SK-N-SH (cell line): ENCODE results near the gene PSMA5. TPM values are rescaled to one million over a fixed set of nuclear protein-coding genes. Genes with fewer than 3 reads are reported as not detected.
"Not testable (repeated sequence)": the region's sequence is repeated elsewhere in the genome, so short reads cannot be mapped to it uniquely, and the experiment has no call there.

Experiments
- CTCF ChIA-PET: fragments of 300-600, 350-600 bp; formaldehyde crosslinking; extraction: SDS; loops from one replicate; lab custom pipeline; 2021; lab: Yijun Ruan, JAX
- POLR2A ChIA-PET: fragments of 350-600 bp; sonication (Branson Sonifier 250); formaldehyde crosslinking; extraction: SDS; loops from one replicate; lab custom pipeline; 2020; ENCODE audit warnings: antibody characterized with exemption, inconsistent platforms; lab: Yijun Ruan, JAX
- DNase-seq: peaks from one replicate; pipeline ENCODE4 v3.0.0; 2012
- H2AFZ ChIP-seq: fragments of 200-600 bp; sonication (generic); 2 replicates; pipeline ENCODE4 v1.8.1; 2016; ENCODE audit warnings: antibody characterized with exemption, mild to moderate bottlenecking, low read depth
- H3F3A ChIP-seq: fragments of 200-600 bp; sonication (generic); replicated peaks from 2 replicates; pipeline ENCODE3; 2016; ENCODE audit warnings: antibody characterized with exemption, mild to moderate bottlenecking; ENCODE audit not compliant: insufficient read depth
- H3K27ac ChIP-seq, 2 experiments: fragments of 200-500 bp in 1 of 2; fragments of 200-600 bp in 1 of 2; sonication (Bioruptor generic) in 1 of 2; sonication (generic), shearing (Covaris generic) in 1 of 2; 2 replicates each; pipeline versions ENCODE4 v1.5.1 to v1.6.1; 2014 to 2016; ENCODE audit warnings: low read depth in 2 of 2, inconsistent platforms in 1 of 2, low read length in 1 of 2, mild to moderate bottlenecking in 1 of 2, mixed read lengths in 1 of 2
- H3K27me3 ChIP-seq: fragments of 200-600 bp; sonication (generic), shearing (Covaris generic); 2 replicates; pipeline ENCODE4 v1.6.1; 2016; ENCODE audit warnings: mixed run types; ENCODE audit not compliant: insufficient read depth
- H3K36me3 ChIP-seq, 2 experiments: fragments of 200-500 bp in 1 of 2; fragments of 200-600 bp in 1 of 2; sonication (Bioruptor generic) in 1 of 2; sonication (generic) in 1 of 2; replicated peaks in 1 of 2; 2 replicates each; pipeline versions ENCODE3 to v1.5.1; 2014 to 2016; ENCODE audit warnings: low read length in 1 of 2, mild to moderate bottlenecking in 1 of 2; ENCODE audit not compliant: insufficient read depth in 2 of 2, control insufficient read depth in 1 of 2
- H3K4me1 ChIP-seq, 2 experiments: fragments of 200-500 bp in 1 of 2; fragments of 200-600 bp in 1 of 2; sonication (Bioruptor generic) in 1 of 2; sonication (generic), shearing (Covaris generic) in 1 of 2; 2 replicates each; pipeline versions ENCODE4 v1.5.1 to v1.6.1; 2014 to 2016; ENCODE audit warnings: low read depth in 1 of 2, low read length in 1 of 2, mixed run types in 1 of 2; ENCODE audit not compliant: insufficient read depth in 2 of 2, control insufficient read depth in 1 of 2
- H3K4me2 ChIP-seq: fragments of 200-600 bp; sonication (generic), shearing (Covaris generic); 2 replicates; pipeline ENCODE4 v1.6.1; 2017; ENCODE audit warnings: mixed run types
- H3K4me3 ChIP-seq, 2 experiments: fragments of 200-500 bp in 1 of 2; fragments of 200-600 bp in 1 of 2; sonication (Bioruptor generic) in 1 of 2; sonication (generic), shearing (Covaris generic) in 1 of 2; 2 replicates each; pipeline versions ENCODE4 v1.5.1 to v1.8.1; 2014 to 2016; ENCODE audit warnings: low read depth in 2 of 2, inconsistent platforms in 1 of 2, low read length in 1 of 2, mild to moderate bottlenecking in 1 of 2, mixed read lengths in 1 of 2, moderate library complexity in 1 of 2
- H3K79me2 ChIP-seq: fragments of 200-600 bp; sonication (generic); 2 replicates; pipeline ENCODE4 v1.8.1; 2017; ENCODE audit warnings: mild to moderate bottlenecking; ENCODE audit not compliant: insufficient read depth
- H3K9ac ChIP-seq: fragments of 200-600 bp; sonication (generic); 2 replicates; pipeline ENCODE4 v1.6.1; 2017; ENCODE audit warnings: mixed run types
- H3K9me2 ChIP-seq: fragments of 200-600 bp; sonication (generic); 2 replicates; pipeline ENCODE4 v1.6.1; 2017; ENCODE audit warnings: mixed run types
- H3K9me3 ChIP-seq: fragments of 200-600 bp; sonication (generic); 2 replicates; pipeline ENCODE4 v1.6.1; 2017; ENCODE audit warnings: mixed run types, mild to moderate bottlenecking, moderate library complexity
- H4K20me1 ChIP-seq: fragments of 200-600 bp; sonication (generic); 2 replicates; pipeline ENCODE4 v1.6.1; 2017; ENCODE audit warnings: mild to moderate bottlenecking, mixed run types; ENCODE audit not compliant: insufficient read depth
- CHD2 ChIP-seq: fragments of 150-350 bp; IDR thresholded peaks from 2 replicates; pipeline ENCODE4 v1.6.1; 2018; ENCODE audit warnings: low read length; ENCODE audit not compliant: partially characterized antibody
- CTCF ChIP-seq: fragments of 200-600 bp; sonication (generic); IDR thresholded peaks from 2 replicates; pipeline ENCODE4 v1.6.1; 2017; ENCODE audit warnings: antibody characterized with exemption, mild to moderate bottlenecking, moderate library complexity
- ELF1 ChIP-seq: IDR thresholded peaks from 2 replicates; pipeline ENCODE4 v1.4.0; 2012
- EZH2phosphoT487 ChIP-seq: fragments of 200-600 bp; sonication (generic); IDR thresholded peaks from 2 replicates; pipeline ENCODE4 v1.6.1; 2017; ENCODE audit warnings: low read depth, mixed run types, mild to moderate bottlenecking, antibody characterized with exemption, moderate library complexity, borderline replicate concordance
- GATA2 ChIP-seq: sonication (generic); formaldehyde crosslinking; IDR thresholded peaks from 2 replicates; pipeline ENCODE4 v1.5.0; 2020; ENCODE audit warnings: mild to moderate bottlenecking, missing genetic modification reagents
- MEF2A ChIP-seq: IDR thresholded peaks from 2 replicates; pipeline ENCODE4 v1.4.0; 2012; ENCODE audit warnings: low read depth, borderline replicate concordance
- NFIC ChIP-seq: IDR thresholded peaks from 2 replicates; pipeline ENCODE4 v1.4.0; 2012; ENCODE audit warnings: borderline replicate concordance
- NRF1 ChIP-seq: IDR thresholded peaks from 2 replicates; pipeline ENCODE4 v1.6.1; 2012; ENCODE audit warnings: low read depth, mild to moderate bottlenecking, low read length
- PBX3 ChIP-seq: IDR thresholded peaks from 2 replicates; pipeline ENCODE4; 2012
- RXRA ChIP-seq: IDR thresholded peaks from 2 replicates; pipeline ENCODE4 v1.4.0; 2012; ENCODE audit warnings: low read depth, mild to moderate bottlenecking, borderline replicate concordance
- TAF1 ChIP-seq: IDR thresholded peaks from 2 replicates; pipeline ENCODE4 v1.6.1; 2012; ENCODE audit warnings: low read depth, mild to moderate bottlenecking, low read length, moderate library complexity, borderline replicate concordance
- WGBS: methylation state at CpG from one replicate; pipeline ENCODE4 v1.1.6; 2017; ENCODE audit warnings: low lambda C conversion rate; 5-methylcytosine and 5-hydroxymethylcytosine counted together
- polyA plus RNA-seq, 3 experiments: library from polyadenylated mRNA; depleted of rRNA; stranded (reverse); fragments of >200 nt; gene quantifications; 2 replicates each; pipeline ENCODE4 v1.2.3, GENCODE V29; 2012

Gene PSMA5
- polyA plus RNA-seq, 1 of the 3 experiments (the other 2 are of a cell fraction), result 118 TPM

GRCh38 chr1:109473284-109474057, 47.2 kb upstream of the PSMA5 start:
- H3K27ac ChIP-seq, H3K4me1 ChIP-seq, POLR2A ChIA-PET, H3K4me2 ChIP-seq, H3K36me3 ChIP-seq, H3K4me3 ChIP-seq, H3K9ac ChIP-seq, H2AFZ ChIP-seq, H4K20me1 ChIP-seq, H3K9me3 ChIP-seq, H3K9me2 ChIP-seq, H3K79me2 ChIP-seq, H3F3A ChIP-seq: not testable (repeated sequence)
- 32% methylated on average over 12 of the region's 12 CpGs for WGBS
- H3K27me3 ChIP-seq, result peaks cover 93% of the 10 kb centered on the region
- peak; percentile 3 for DNase-seq
- CTCF ChIA-PET, result interaction anchor here (0.8 to 1.5 kb wide), 6 partner anchors 10 to 59 kb away, joined by 3 to 6 read pairs (median 3); partner anchors contain the start of gene ATXN7L2

- Histone ChIP-seq H3K4me3 (no peak overlapping the region), H2AFZ (no peak overlapping the region), H3K9me3 (no peaks in the 10 kb centered on the region), H3K27ac (no peak overlapping the region), H3K9ac (no peak overlapping the region), H3K36me3 (no peaks in the 10 kb centered on the region), H3F3A (no peaks in the 10 kb centered on the region), H3K27me3 (peaks cover 94% of the 10 kb centered on the region), H3K9me2 (no peaks in the 10 kb centered on the region), H3K4me1 (no peaks in the 10 kb centered on the region; a peak in 1 of 4 replicates), H4K20me1 (no peaks in the 10 kb centered on the region), H3K79me2 (no peaks in the 10 kb centered on the region), H3K4me2 (no peak overlapping the region)
- POLR2A ChIA-PET, result no interaction called here
- no peak for DNase-seq
- CTCF ChIA-PET, result interaction anchor here (0.5 to 1.6 kb wide), 4 partner anchors 10 to 60 kb away, joined by 3 to 6 read pairs (median 4); partner anchors contain the start of gene ATXN7L2
- WGBS, result 19% methylated on average over 3 of the region's 3 CpGs
- TF ChIP-seq RXRA, result no peak
- TF ChIP-seq TAF1, result no peak
- no peak for TF ChIP-seq EZH2phosphoT487
- TF ChIP-seq CTCF, result no peak
- no peak for TF ChIP-seq CHD2
- no peak for TF ChIP-seq MEF2A
- TF ChIP-seq GATA2 (CRISPR knock-in tag), result no peak
- no peak for TF ChIP-seq ELF1
- TF ChIP-seq PBX3, result no peak
- TF ChIP-seq NFIC, result no peak
- TF ChIP-seq NRF1, result no peak
These were observed 46.5 kb upstream of the PSMA5 start for GRCh38 chr1:109472779-109473178.
